GM19467 (cell line): Measurements from ENCODE around the gene TICAM1.
"Not testable (repeated sequence)": the region's sequence is repeated elsewhere in the genome, so short reads cannot be mapped to it uniquely, and the experiment has no call there.

Experiments used
- ATAC-seq: cut with Tn5 transposase; IDR thresholded peaks from one replicate; pipeline ENCODE4 v1.9.1; 2021; ENCODE audit warnings: mild to moderate bottlenecking, moderate library complexity; ENCODE audit not compliant: unreplicated experiment

The TICAM1 gene

GRCh38 chr19:4831304-4831978 is at the start of gene TICAM1:
TICAM1 (minus strand) TSS chr19:4831712; CDS start chr19:4818377, 13,335 bp downstream.
- ATAC-seq, result peak; percentile 62

GRCh38 chr19:4879041-4879440 is 47.5 kb upstream of the TICAM1 start:
- no peak for ATAC-seq

GRCh38 chr19:4878491-4878968 is 47.0 kb upstream of the TICAM1 start:
- no peak for ATAC-seq

GRCh38 chr19:4877753-4878490 is 46.4 kb upstream of the TICAM1 start:
- no peak for ATAC-seq

DNA sequence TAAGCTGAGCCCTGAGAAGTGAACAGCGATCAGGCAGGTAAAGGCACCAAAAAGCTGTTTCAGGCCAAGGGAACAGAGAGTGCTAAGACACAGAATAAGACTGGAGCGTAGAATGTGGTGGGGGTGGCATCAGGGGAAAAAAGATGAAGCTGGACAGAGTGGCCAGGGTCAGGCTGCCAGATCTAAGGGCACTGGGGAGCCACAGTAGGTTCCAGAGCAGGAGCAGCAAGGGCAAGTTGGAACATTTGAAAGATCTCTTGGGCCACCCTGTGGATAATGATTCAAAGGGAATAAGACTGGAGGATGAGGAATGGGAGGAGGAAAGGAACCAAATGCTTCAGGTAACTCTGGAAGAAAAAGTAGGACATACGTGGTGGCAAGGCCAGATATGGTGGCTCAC is 42.4 kb upstream of the TICAM1 start:
- no peak for ATAC-seq

DNA sequence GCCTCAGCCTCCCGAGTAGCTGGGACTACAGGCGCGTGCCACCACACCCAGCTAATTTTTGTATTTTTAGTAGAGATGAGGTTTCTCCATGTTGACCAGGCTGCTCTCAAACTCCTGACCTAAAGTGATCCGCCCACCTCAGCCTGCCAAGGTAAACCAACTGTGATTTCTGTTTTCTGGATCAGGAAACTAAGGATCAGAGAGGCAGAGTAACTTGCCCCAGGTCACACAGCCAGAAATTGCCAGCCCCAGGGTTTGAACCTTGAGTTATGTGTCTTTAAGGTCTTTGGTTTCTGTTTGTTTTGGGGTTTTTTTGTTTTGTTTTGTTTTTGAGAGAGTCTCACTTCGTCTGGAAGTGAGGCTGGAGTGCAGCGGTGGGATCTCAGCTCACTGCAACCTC is 40.2 kb upstream of the TICAM1 start:
- no peak for ATAC-seq

DNA sequence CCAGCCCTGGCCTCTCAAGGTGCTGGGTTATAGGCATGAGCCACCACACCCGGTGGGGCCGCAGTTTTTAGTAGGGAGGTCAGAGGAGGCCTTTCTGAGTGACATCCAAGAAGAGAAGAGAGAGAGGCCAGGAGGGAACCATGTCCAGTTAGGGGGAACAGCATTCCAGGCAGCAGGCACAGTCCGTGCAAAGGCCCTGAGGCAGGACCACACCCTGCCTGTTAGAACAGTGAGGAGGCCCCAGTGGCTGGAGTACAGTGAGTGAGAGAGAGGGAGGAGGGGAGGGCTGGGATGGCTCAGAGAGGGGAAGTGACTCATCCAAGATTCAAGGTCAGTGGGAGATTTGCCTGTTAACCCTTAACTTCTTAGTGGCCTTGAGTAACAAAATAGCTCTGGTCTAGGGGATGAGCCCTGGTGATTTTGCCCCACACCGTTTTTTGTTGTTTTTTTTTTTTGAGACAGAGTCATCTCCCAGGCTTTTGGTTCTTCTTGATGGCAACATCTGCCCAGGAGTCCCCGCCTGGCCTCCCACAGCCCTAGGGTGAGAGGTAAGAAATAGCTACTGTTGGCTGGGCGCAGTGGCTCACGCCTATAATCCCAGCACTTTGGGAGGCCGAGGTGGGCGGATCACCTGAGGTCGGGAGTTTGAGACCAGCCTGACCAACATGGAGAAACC is 38.7 kb upstream of the TICAM1 start:
- no peak for ATAC-seq

DNA sequence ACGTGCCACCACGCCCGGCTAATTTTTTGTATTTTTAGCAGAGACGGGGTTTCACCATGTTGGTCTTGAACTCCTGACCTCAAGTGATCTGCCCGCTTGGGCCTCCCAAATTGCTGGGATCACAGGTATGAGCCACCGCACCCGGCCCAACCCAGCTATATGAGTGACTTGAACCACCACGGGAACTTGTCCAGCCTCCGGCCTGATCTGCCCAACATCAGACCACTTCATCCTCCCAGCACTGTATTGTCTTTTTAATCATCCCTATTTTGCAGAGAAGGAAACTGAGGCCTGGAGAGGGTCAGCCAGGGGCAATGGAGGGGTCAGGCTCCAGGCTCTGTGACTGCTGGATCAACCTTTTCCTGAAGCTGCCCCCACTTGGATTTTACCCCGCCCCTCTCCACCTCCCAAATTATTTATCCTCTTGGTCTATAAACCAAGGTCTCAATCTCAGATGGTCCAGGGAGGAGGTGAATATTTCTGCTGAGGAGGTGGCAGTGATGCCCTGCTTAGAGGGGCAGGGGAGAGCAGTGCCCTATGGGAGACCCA is 36.8 kb upstream of the TICAM1 start:
- ATAC-seq, result no peak

DNA sequence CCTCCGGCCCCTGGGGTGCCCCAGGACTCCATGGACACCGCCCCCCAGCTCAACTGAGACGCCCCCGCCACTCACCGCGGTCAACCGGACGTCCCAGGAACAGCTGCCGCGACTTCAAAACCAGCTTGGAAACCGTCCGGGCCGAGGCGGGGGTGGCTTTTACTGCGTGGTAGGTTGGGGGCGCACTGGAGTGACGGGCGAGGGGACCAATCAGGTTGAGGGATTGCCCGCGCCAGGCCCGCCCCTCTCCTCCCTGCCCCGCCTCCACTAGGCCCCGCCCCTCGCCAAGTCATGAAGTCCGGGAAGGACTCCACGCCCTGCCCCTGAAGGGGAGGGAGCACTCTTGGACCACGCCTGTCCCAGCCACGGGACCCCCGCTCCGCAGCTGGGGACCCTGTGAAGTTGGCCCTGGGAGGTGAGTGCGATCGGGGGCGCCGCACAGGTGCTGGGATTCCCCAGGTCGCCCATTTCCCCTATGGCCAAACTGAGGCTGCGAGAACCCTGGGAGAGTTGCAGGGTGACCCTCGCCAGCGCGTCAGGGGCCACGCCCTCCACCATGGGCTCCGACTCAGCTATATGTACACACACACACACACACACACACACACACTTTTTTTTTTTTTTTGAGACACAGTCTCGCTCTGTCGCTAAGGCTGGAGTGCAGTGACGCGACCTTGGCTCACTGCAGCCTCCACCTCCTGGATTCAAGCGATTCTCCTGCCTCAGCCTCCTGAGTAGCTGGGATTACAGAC is 36.2 kb upstream of the TICAM1 start, which contains the start of gene PLIN3:
Gene PLIN3 (minus strand): TSS at position 134 of the 752 bp plus-strand sequence. CDS start 6,273 bp downstream, outside the sequence.
- peak; percentile 55 for ATAC-seq

GRCh38 chr19:4866595-4867424 is 35.3 kb upstream of the TICAM1 start:
- ATAC-seq, result no peak

DNA sequence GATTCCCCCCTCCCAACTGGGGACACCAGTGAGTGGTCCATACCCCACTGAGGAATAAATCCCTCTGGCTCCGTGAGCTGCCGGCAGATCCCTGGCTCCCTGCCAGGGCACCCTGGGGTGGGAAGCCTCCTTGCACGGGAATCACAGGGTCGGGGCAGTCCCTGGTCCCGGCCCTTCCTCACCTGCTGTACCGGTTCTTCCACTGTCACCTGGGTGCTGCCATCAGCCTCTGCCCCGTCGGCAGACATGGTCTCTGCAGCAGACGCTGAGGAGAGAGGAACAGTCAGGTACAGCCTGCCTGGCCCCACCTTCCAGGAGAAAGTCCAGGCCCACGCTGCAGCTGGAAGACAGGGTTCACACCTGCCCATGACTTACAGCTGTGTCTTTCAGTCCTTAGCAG is 29.6 kb upstream of the TICAM1 start:
- ATAC-seq, result no peak

DNA sequence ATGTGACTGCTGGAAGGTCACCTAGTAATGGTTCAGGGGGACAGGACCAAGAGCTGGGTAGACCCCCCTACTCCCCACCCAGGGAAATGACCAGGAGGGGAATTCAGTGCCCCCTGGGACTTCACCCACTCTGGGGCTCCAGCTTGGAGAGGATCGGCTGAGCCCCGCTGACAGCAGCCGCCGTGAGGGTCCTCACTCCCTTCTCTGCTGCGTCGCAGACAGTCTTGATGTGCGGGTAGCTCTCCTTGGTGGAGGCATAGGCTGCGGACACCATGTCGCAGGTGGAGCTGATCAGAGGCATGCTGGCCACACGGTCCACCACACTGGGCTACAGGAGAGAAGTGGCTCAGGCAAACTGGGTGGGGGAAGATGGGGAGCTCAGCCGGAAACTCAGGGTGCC is 28.2 kb upstream of the TICAM1 start:
- no peak for ATAC-seq

DNA sequence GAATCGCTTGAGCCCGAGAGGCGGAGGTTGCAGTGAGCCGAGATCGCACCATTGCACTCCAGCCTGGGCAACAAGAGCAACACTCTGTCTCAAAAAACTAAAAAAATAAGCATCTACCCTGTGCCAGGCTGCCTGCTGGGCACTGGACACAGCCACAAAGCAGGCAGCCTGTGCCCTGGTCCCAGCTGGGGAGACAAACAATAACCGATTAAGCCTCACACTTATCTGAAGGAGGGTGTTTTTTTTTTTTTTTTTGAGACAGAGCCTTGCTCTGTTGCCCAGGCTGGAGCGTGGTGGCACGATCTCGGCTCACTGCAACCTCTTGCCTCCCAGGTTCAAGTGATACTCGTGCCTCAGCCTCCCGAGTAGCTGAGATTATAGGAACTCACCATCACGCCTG is 25.0 kb upstream of the TICAM1 start:
- ATAC-seq, result not testable (repeated sequence)

DNA sequence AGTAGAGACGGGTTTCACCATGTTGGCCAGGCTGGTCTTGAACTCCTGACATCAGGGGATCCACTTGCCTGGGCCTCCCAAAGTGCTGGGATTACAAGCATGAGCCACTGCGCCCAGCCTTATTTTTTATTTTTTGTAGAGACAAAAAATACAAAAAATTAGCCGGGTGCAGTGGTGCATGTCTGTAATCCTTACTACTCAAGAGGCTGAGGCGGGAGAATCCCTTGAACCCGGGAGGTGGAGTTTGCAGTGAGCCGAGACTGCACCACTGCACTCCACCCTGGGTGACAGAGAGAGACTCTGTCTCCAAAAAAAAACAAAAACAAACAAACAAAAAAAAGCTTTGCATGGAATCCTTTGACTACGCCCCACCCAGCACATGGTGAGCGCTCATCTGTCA is 22.0 kb upstream of the TICAM1 start:
- not testable (repeated sequence) for ATAC-seq

GRCh38 chr19:4852484-4852883 is 21.0 kb upstream of the TICAM1 start:
- no peak for ATAC-seq

DNA sequence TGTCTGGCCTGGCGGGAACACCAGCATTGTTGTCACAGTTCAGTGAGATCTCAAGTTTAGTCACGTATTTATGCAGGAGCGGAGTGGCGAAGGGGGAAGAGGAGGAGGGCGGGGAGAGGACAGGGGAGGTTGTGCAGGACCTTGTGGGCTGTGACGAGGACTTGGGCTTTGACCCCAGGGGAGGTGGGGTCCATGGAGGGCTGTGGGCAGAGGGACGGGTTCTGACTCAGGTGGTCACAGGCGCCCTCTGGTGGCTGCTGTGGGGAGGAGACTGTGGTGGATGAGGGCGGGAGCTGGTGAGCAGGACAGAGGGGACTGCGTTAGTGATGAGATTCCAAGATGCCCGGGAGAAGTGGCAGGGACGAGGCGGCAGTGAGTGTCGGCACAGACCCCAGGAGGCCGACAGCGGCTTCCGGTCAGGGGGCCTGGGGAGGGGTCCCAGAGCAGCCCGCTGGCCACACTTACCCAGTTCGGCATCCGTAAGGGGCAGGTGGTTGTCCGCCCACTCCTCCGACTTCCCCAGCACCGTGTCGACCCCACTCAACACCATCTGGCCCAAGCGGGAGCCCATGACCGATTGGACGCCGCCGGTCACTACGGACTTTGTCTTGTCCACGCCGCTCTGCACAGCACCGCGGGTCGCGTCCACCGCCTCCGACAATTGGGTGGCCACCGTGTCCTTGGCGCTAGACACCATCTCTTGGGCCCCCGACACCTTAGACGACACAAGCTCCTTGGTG is 20.2 kb upstream of the TICAM1 start:
- no peak for ATAC-seq

- no peak for ATAC-seq
These were observed 17.5 kb upstream of the TICAM1 start for GRCh38 chr19:4849019-4849418.

GRCh38 chr19:4847190-4847973 is 15.9 kb upstream of the TICAM1 start:
- ATAC-seq, result no peak
